Stimulated activated CD8-positive, alpha-beta memory T cell treated with anti-CD3 and anti-CD28 coated beads, Interleukin-15, amount 100 ng/mL, for 48 hours (primary cell): ENCODE results near the gene SNRPD3.
"Not testable (repeated sequence)": the region's sequence is repeated elsewhere in the genome, so short reads cannot be mapped to it uniquely, and the experiment has no call there.

Experiments
- DNase-seq, 2 donors: peaks; one replicate each; pipeline ENCODE4 v3.0.0-alpha.2; 2020; ENCODE audit warnings: low read depth in 2 of 2

Gene SNRPD3

GRCh38 chr22:24532075-24532474 is 23.7 kb upstream of the SNRPD3 start:
- no peak for DNase-seq

- no peak for DNase-seq
Measured at GRCh38 chr22:24535348-24535747, 20.5 kb upstream of the SNRPD3 start.

GRCh38 chr22:24536089-24536488 is 19.7 kb upstream of the SNRPD3 start:
- DNase-seq = no peak

GRCh38 chr22:24540470-24540869 is 15.3 kb upstream of the SNRPD3 start:
- DNase-seq = no peak

- DNase-seq = no peak
Measured at GRCh38 chr22:24541681-24542515, 13.9 kb upstream of the SNRPD3 start.

GRCh38 chr22:24542641-24543040 is 13.2 kb upstream of the SNRPD3 start:
- DNase-seq = no peak

- no peak for DNase-seq
Measured at GRCh38 chr22:24543185-24543601, 12.6 kb upstream of the SNRPD3 start.

GRCh38 chr22:24543679-24544243 is 12.0 kb upstream of the SNRPD3 start:
- DNase-seq = no peak

GRCh38 chr22:24548812-24549211 is 7.0 kb upstream of the SNRPD3 start:
- DNase-seq = no peak

- DNase-seq = no peak
Measured at GRCh38 chr22:24550028-24550901, 5.5 kb upstream of the SNRPD3 start.

GRCh38 chr22:24550902-24551435 is 4.8 kb upstream of the SNRPD3 start:
- no peak for DNase-seq

GRCh38 chr22:24552503-24553286 is 3.1 kb upstream of the SNRPD3 start:
- DNase-seq = not testable (repeated sequence)

- DNase-seq = no peak
Measured at GRCh38 chr22:24553597-24554312, 2.0 kb upstream of the SNRPD3 start.

- DNase-seq = peak; percentile 4 to 8
Measured at GRCh38 chr22:24554313-24555164, 1.3 kb upstream of the SNRPD3 start, which contains the start of gene GUCD1. Gene GUCD1, minus strand, starts transcription at chr22:24555138. Its CDS starts 147 bp downstream, at chr22:24554991.

- no peak for DNase-seq
Measured at GRCh38 chr22:24559471-24559870, 3.7 kb downstream of the SNRPD3 start.

- no peak for DNase-seq
Measured at GRCh38 chr22:24563246-24563645, 7.4 kb downstream of the SNRPD3 start.

- no peak for DNase-seq
Measured at GRCh38 chr22:24564376-24565058, 8.7 kb downstream of the SNRPD3 start.

GRCh38 chr22:24565077-24565476 is 9.3 kb downstream of the SNRPD3 start:
- no peak for DNase-seq

GRCh38 chr22:24566899-24567511 is 11.2 kb downstream of the SNRPD3 start:
- DNase-seq = no peak
